Loucy (cell line): ENCODE results near the gene ARHGEF17.

Experiments
- H2AFZ ChIP-seq: fragments of 200-600 bp; sonication (generic); 2 replicates; pipeline ENCODE4 v1.6.0; 2016; ENCODE audit warnings: antibody characterized with exemption, mild to moderate bottlenecking, low read length, moderate library complexity
- H3F3A ChIP-seq: fragments of 200-600 bp; 2 replicates; pipeline ENCODE4 v1.6.0; 2016; ENCODE audit warnings: antibody characterized with exemption, low read depth, mild to moderate bottlenecking
- H3K27me3 ChIP-seq: fragments of 200-600 bp; sonication (generic); 2 replicates; pipeline ENCODE4 v1.6.1; 2014; ENCODE audit warnings: low read length, mild to moderate bottlenecking; ENCODE audit not compliant: insufficient read depth, poor library complexity, severe bottlenecking
- H3K36me3 ChIP-seq: fragments of 200-600 bp; sonication (generic); 2 replicates; pipeline ENCODE4 v1.6.1; 2016; ENCODE audit warnings: low read length; ENCODE audit not compliant: insufficient read depth
- H3K4me1 ChIP-seq: fragments of 200-600 bp; sonication (generic); 2 replicates; pipeline ENCODE4 v1.5.1; 2014; ENCODE audit warnings: low read length, mild to moderate bottlenecking; ENCODE audit not compliant: insufficient read depth, poor library complexity, severe bottlenecking
- H3K4me2 ChIP-seq: fragments of 200-600 bp; sonication (generic); 2 replicates; pipeline ENCODE4 v1.6.0; 2014; ENCODE audit warnings: antibody characterized with exemption, low read length, low read depth, mild to moderate bottlenecking; ENCODE audit not compliant: poor library complexity, severe bottlenecking
- H3K4me3 ChIP-seq: fragments of 200-600 bp; sonication (generic); 2 replicates; pipeline ENCODE4 v1.5.1; 2014; ENCODE audit warnings: low read length, mild to moderate bottlenecking, mixed read lengths; ENCODE audit not compliant: poor library complexity, severe bottlenecking
- H3K79me2 ChIP-seq: fragments of 200-600 bp; sonication (generic); 2 replicates; pipeline ENCODE4 v1.6.1; 2014; ENCODE audit warnings: low read length; ENCODE audit not compliant: insufficient read depth
- H3K9ac ChIP-seq: fragments of 200-600 bp; sonication (generic); 2 replicates; pipeline ENCODE4 v1.6.0; 2014; ENCODE audit warnings: mild to moderate bottlenecking, low read depth, low read length, moderate library complexity; ENCODE audit not compliant: poor library complexity, severe bottlenecking
- H3K9me2 ChIP-seq: fragments of 200-600 bp; sonication (generic); replicated peaks from 2 replicates; pipeline ENCODE4 v1.6.1; 2016; ENCODE audit warnings: low read depth, low read length, mixed read lengths
- H3K9me3 ChIP-seq: fragments of 200-600 bp; sonication (generic); 2 replicates; pipeline ENCODE4 v1.6.1; 2014; ENCODE audit warnings: mild to moderate bottlenecking, antibody characterized with exemption, low read length, low read depth; ENCODE audit not compliant: insufficient read depth
- H4K20me1 ChIP-seq: fragments of 200-600 bp; sonication (generic); 2 replicates; pipeline ENCODE4 v1.6.0; 2014; ENCODE audit warnings: antibody characterized with exemption, low read length, mild to moderate bottlenecking; ENCODE audit not compliant: insufficient read depth, poor library complexity, severe bottlenecking
- CTCF ChIP-seq: fragments of 200-600 bp; sonication (generic); conservative IDR thresholded peaks from 2 replicates; pipeline ENCODE4 v1.5.1; 2014; ENCODE audit warnings: mild to moderate bottlenecking, antibody characterized with exemption, low read length
- EZH2phosphoT487 ChIP-seq: fragments of 200-600 bp; IDR thresholded peaks from 2 replicates; pipeline ENCODE4 v1.6.1; 2018; ENCODE audit warnings: antibody characterized with exemption, mild to moderate bottlenecking, moderate library complexity, borderline replicate concordance

ARHGEF17 gene

GRCh38 chr11:73337846-73338245 is 29.8 kb downstream of the ARHGEF17 start:
- TF ChIP-seq EZH2phosphoT487: no peak
- no peak for TF ChIP-seq CTCF
- Histone ChIP-seq H2AFZ (no peak overlapping the region), H3K4me3 (no peak overlapping the region), H3K9me3 (no peaks in the 10 kb centered on the region), H3K4me2 (no peak overlapping the region), H3K9ac (no peak overlapping the region), H3F3A (no peaks in the 10 kb centered on the region), H3K79me2 (no peaks in the 10 kb centered on the region), H4K20me1 (no peaks in the 10 kb centered on the region), H3K36me3 (no peaks in the 10 kb centered on the region), H3K27me3 (no peaks in the 10 kb centered on the region), H3K4me1 (peaks cover 16% of the 10 kb centered on the region), H3K9me2 (no peaks in the 10 kb centered on the region)

- Histone ChIP-seq H3K4me2 (no peak overlapping the region), H3K9ac (no peak overlapping the region), H3K36me3 (no peaks in the 10 kb centered on the region), H3K9me2 (no peaks in the 10 kb centered on the region), H3K79me2 (no peaks in the 10 kb centered on the region), H3F3A (no peaks in the 10 kb centered on the region), H3K4me3 (no peak overlapping the region), H3K9me3 (no peaks in the 10 kb centered on the region), H2AFZ (no peak overlapping the region), H3K4me1 (peaks cover 16% of the 10 kb centered on the region), H4K20me1 (no peaks in the 10 kb centered on the region), H3K27me3 (no peaks in the 10 kb centered on the region)
- no peak for TF ChIP-seq EZH2phosphoT487
Observed at GRCh38 chr11:73338279-73338678, 30.2 kb downstream of the ARHGEF17 start.

GRCh38 chr11:73340164-73340563 is 32.1 kb downstream of the ARHGEF17 start:
- H3K4me1 ChIP-seq: peaks cover 2% of the 10 kb centered on the region
- no peaks in the 10 kb centered on the region for H3K36me3 ChIP-seq
- H3K27me3 ChIP-seq: no peaks in the 10 kb centered on the region
- no peak overlapping the region for H2AFZ ChIP-seq
- no peak for TF ChIP-seq CTCF
- no peak for TF ChIP-seq EZH2phosphoT487
- H4K20me1 ChIP-seq: no peaks in the 10 kb centered on the region
- H3K4me3 ChIP-seq: no peak overlapping the region
- H3K4me2 ChIP-seq: no peak overlapping the region
- no peaks in the 10 kb centered on the region for H3K9me2 ChIP-seq
- H3F3A ChIP-seq: no peaks in the 10 kb centered on the region
- no peak overlapping the region for H3K9ac ChIP-seq
- no peaks in the 10 kb centered on the region for H3K9me3 ChIP-seq
- no peaks in the 10 kb centered on the region for H3K79me2 ChIP-seq

- H3K9ac ChIP-seq: no peak overlapping the region
- H2AFZ ChIP-seq: no peak overlapping the region
- no peak overlapping the region for H3K4me2 ChIP-seq
- H3K36me3 ChIP-seq: no peaks in the 10 kb centered on the region
- no peaks in the 10 kb centered on the region for H3K9me2 ChIP-seq
- H3K27me3 ChIP-seq: no peaks in the 10 kb centered on the region
- no peak overlapping the region for H3K4me3 ChIP-seq
- H3K79me2 ChIP-seq: no peaks in the 10 kb centered on the region
- no peaks in the 10 kb centered on the region for H4K20me1 ChIP-seq
- no peaks in the 10 kb centered on the region for H3F3A ChIP-seq
- no peaks in the 10 kb centered on the region for H3K9me3 ChIP-seq
- no peaks in the 10 kb centered on the region for H3K4me1 ChIP-seq
- TF ChIP-seq CTCF: no peak
- TF ChIP-seq EZH2phosphoT487: no peak
Observed at GRCh38 chr11:73342633-73343032, 34.6 kb downstream of the ARHGEF17 start.
